MCF 10A (cell line): Measurements from ENCODE around the gene VPS26B. TPM values are rescaled to one million over a fixed set of nuclear protein-coding genes. Genes with fewer than 3 reads are reported as not detected.

ENCODE experiments used
- BruUV-seq: library from RNA; stranded (reverse); fragments of 400-500 nt; replicated peaks from 2 replicates; lab custom pipeline; 2021; lab: Mats Ljungman, UMichigan
- CTCF ChIA-PET: fragments of 300-600 bp; sonication (Branson Sonifier 250); formaldehyde crosslinking; extraction: SDS; loops from one replicate; lab custom pipeline; 2021; ENCODE audit warnings: antibody characterized with exemption, inconsistent platforms; lab: Yijun Ruan, JAX
- POLR2A ChIA-PET: fragments of 300-600, 350-650 bp; sonication (Branson Sonifier 250); formaldehyde crosslinking; extraction: SDS; loops from one replicate; lab custom pipeline; 2020; ENCODE audit warnings: antibody characterized with exemption, inconsistent platforms; lab: Yijun Ruan, JAX
- DNase-seq: peaks from one replicate; pipeline ENCODE4 v3.0.0-alpha.2; 2018; ENCODE audit not compliant: unreplicated experiment
- H3K27ac Mint-ChIP-seq: one replicate; pipeline ENCODE4 v1.8.0; 2022; ENCODE audit warnings: mild to moderate bottlenecking, low read depth, mixed read lengths; ENCODE audit not compliant: unreplicated experiment
- H3K27me3 Mint-ChIP-seq: one replicate; pipeline ENCODE4 v1.8.0; 2022; ENCODE audit warnings: mixed read lengths; ENCODE audit not compliant: insufficient read depth, unreplicated experiment
- H3K36me3 Mint-ChIP-seq: one replicate; pipeline ENCODE4 v1.8.0; 2022; ENCODE audit warnings: mild to moderate bottlenecking, moderate library complexity, mixed read lengths; ENCODE audit not compliant: insufficient read depth, unreplicated experiment
- H3K4me1 Mint-ChIP-seq: one replicate; pipeline ENCODE4 v1.8.0; 2022; ENCODE audit warnings: mixed read lengths; ENCODE audit not compliant: insufficient read depth, unreplicated experiment
- H3K4me3 Mint-ChIP-seq: one replicate; pipeline ENCODE4 v1.8.0; 2022; ENCODE audit warnings: mild to moderate bottlenecking, moderate library complexity, mixed read lengths; ENCODE audit not compliant: unreplicated experiment
- H3K9me3 Mint-ChIP-seq: one replicate; pipeline ENCODE4 v1.8.0; 2022; ENCODE audit warnings: mixed read lengths; ENCODE audit not compliant: unreplicated experiment
- CTCF ChIP-seq: fragments of 200-600 bp; IDR thresholded peaks from one replicate; pipeline ENCODE4 v1.8.0; 2022; ENCODE audit warnings: antibody characterized with exemption, mild to moderate bottlenecking; ENCODE audit not compliant: unreplicated experiment
- intact Hi-C: fragments of 100-400 bp; cut with micrococcal nuclease; formaldehyde crosslinking; loops from 2 replicates; pipeline ENCODE4 v1.14.1; 2022
- total RNA-seq: library from RNA; stranded (reverse); gene quantifications from 2 replicates; pipeline ENCODE4 v1.2.3, GENCODE V29; 2022

Gene VPS26B
- total RNA-seq, 1 experiment from 2014 or later: 45.2 TPM

DNA sequence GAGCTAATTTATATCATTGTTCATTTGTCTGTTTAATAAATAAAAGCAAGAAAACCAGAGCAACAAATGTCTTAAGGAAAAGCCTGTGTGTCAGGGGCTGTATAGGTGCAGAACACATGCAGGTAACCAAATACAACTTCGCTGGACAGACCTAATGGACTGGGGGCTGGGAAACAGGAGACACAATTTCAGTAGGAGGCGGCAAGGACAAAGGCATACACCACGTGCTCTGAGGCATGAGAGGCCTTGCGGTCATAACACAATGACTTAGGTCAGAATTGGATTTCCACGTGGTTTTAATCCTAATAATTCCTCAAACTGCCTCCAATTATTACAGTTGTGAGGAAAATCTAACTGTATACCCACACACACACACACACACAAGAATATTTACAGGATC is 43.0 kb downstream of the VPS26B start:
- Mint-ChIP-seq H3K9me3 (no peaks in the 10 kb centered on the region), H3K27me3 (no peaks in the 10 kb centered on the region), H3K4me1 (peaks cover 22% of the 10 kb centered on the region), H3K4me3 (no peak overlapping the region), H3K27ac (peak overlapping the region; percentile 76), H3K36me3 (peaks cover 13% of the 10 kb centered on the region)
- intact Hi-C loops: no loop called here
- ChIA-PET CTCF (interaction anchor here (1.2 to 1.9 kb wide), 3 partner anchors 8 to 64 kb away, joined by 3 to 6 read pairs (median 4); partner anchors contain the start of gene ACAD8), POLR2A (interaction anchor here (1.4 kb wide), 1 partner anchor 41 kb away, joined by 3 read pairs; no protein-coding TSS in a partner anchor)
- no peak for TF ChIP-seq CTCF
- no TSS peak for BruUV-seq
- DNase-seq: no peak

GRCh38 chr11:134267966-134268365 is 43.5 kb downstream of the VPS26B start:
- no TSS peak for BruUV-seq
- Mint-ChIP-seq H3K4me1 (peaks cover 22% of the 10 kb centered on the region), H3K9me3 (no peaks in the 10 kb centered on the region), H3K27me3 (no peaks in the 10 kb centered on the region), H3K36me3 (peaks cover 9% of the 10 kb centered on the region), H3K27ac (peak overlapping the region; percentile 76), H3K4me3 (no peak overlapping the region)
- intact Hi-C loops: no loop called here
- no peak for TF ChIP-seq CTCF
- no peak for DNase-seq
- POLR2A ChIA-PET: no interaction called here
- CTCF ChIA-PET: interaction anchor here (0.7 to 1.5 kb wide), 2 partner anchors 9 to 11 kb away, joined by 4 read pairs; no protein-coding TSS in a partner anchor

- intact Hi-C loops: no loop called here
- ChIA-PET CTCF (no interaction called here), POLR2A (no interaction called here)
These were observed 45.8 kb downstream of the VPS26B start for GRCh38 chr11:134270250-134270714.

DNA sequence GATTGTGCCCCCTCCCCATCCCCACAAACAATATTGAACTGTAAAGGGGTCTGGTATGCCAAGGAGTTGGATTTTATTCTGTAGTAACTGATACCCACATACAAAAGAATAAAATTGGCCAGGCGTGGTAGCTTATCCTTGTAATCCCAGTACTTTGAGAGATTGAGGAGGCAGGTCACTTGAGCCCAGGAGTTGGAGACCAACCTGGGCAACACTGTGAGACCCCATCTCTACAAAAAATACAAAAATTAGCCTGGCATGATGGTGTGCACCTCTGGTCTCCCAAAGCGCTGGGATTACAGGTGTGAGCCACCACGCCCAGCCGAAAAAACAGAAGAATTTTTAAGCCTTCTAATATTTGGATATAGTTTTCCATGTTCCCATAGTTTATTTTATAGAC is 47.5 kb downstream of the VPS26B start:
- H3K4me3 Mint-ChIP-seq: no peak overlapping the region
- H3K27me3 Mint-ChIP-seq: peaks cover 15% of the 10 kb centered on the region
- H3K36me3 Mint-ChIP-seq: no peaks in the 10 kb centered on the region
- intact Hi-C loops: no loop called here
- no peak overlapping the region for H3K27ac Mint-ChIP-seq
- no peak for TF ChIP-seq CTCF
- CTCF ChIA-PET: interaction anchor here (0.5 to 0.9 kb wide), 4 partner anchors 10 to 174 kb away, joined by 3 read pairs; no protein-coding TSS in a partner anchor
- no peaks in the 10 kb centered on the region for H3K9me3 Mint-ChIP-seq
- no TSS peak for BruUV-seq
- DNase-seq: no peak
- H3K4me1 Mint-ChIP-seq: peaks cover 12% of the 10 kb centered on the region
- POLR2A ChIA-PET: interaction anchor here (1.6 kb wide), 1 partner anchor 18 kb away, joined by 4 read pairs; the partner anchor contains the start of gene ACAD8

More at GRCh38 chr11:134270250-134270714, 45.8 kb downstream of the VPS26B start:
- peak; percentile 24 for TF ChIP-seq CTCF
- peaks cover 6% of the 10 kb centered on the region for H3K27me3 Mint-ChIP-seq
- BruUV-seq: no TSS peak
- H3K27ac Mint-ChIP-seq: no peak overlapping the region
- H3K4me1 Mint-ChIP-seq: peaks cover 22% of the 10 kb centered on the region
- no peaks in the 10 kb centered on the region for H3K36me3 Mint-ChIP-seq
- H3K9me3 Mint-ChIP-seq: no peaks in the 10 kb centered on the region
- no peak overlapping the region for H3K4me3 Mint-ChIP-seq
- peak; percentile 21 for DNase-seq
